ENCODE measurements around the gene ATP5F1B. TPM values are rescaled to one million over a fixed set of nuclear protein-coding genes. Genes with fewer than 3 reads are reported as not detected.

Gene ATP5F1B
- total RNA-seq, 1 experiment from 2014 or later: 1,051 TPM

- TF ChIP-seq ZFX (IDR thresholded peaks at IDR 0.05) (no peak), SIN3A (IDR thresholded peaks at IDR 0.05; ENCODE audit: low read depth) (no peak), ELF1 (IDR thresholded peaks at IDR 0.05; ENCODE audit: borderline replicate concordance, low read depth) (no peak), EZH2phosphoT487 (IDR thresholded peaks at IDR 0.05; ENCODE audit: borderline replicate concordance) (no peak)
- TF ChIP-seq, protein P1, sequence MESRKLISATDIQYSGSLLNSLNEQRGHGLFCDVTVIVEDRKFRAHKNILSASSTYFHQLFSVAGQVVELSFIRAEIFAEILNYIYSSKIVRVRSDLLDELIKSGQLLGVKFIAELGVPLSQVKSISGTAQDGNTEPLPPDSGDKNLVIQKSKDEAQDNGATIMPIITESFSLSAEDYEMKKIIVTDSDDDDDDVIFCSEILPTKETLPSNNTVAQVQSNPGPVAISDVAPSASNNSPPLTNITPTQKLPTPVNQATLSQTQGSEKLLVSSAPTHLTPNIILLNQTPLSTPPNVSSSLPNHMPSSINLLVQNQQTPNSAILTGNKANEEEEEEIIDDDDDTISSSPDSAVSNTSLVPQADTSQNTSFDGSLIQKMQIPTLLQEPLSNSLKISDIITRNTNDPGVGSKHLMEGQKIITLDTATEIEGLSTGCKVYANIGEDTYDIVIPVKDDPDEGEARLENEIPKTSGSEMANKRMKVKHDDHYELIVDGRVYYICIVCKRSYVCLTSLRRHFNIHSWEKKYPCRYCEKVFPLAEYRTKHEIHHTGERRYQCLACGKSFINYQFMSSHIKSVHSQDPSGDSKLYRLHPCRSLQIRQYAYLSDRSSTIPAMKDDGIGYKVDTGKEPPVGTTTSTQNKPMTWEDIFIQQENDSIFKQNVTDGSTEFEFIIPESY (IDR thresholded peaks at IDR 0.05; ENCODE audit: extremely low read depth, insufficient replicate concordance, low read length): no peak
Observed at GRCh38 chr12:56591961-56592360, 53.8 kb downstream of the ATP5F1B start (continued).

DNA sequence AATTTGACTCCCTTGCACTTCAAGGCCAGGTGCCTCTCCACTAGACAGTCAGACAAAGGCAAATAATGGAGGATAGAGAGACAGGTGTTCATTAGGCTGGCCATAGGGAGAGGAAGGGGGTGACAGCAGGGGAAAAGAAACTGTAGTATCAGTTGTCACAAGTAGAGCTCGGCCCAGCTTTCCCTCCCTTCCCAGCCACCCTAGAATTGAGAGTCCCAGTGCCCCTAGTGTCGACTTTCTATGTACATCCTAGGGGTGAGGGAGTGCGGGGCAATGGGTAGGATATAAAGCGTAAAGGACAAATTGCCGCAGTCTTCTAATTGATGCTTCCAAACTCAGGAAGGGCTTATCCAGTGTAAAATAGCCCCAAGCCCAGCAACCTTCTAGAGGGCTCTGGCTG, 54.7 kb downstream of the ATP5F1B start:
- BruUV-seq (replicated peaks): no TSS peak
- CTCF ChIA-PET: interaction anchor here (1.1 kb wide), 1 partner anchor 46 kb away, joined by 3 read pairs; no protein-coding TSS in a partner anchor

More for the DNA sequence above, 54.7 kb downstream of the ATP5F1B start:
- ATAC-seq: no peak
- Histone ChIP-seq H3K9me2 (ENCODE audit: insufficient read depth) (no peaks in the 10 kb centered on the region), H4K20me1 (ENCODE audit: insufficient read depth) (no peaks in the 10 kb centered on the region), H3K27me3 (ENCODE audit: insufficient read depth, low read length) (no peaks in the 10 kb centered on the region), H3K79me2 (ENCODE audit: insufficient read depth, low read length) (no peaks in the 10 kb centered on the region), H3K36me3 (ENCODE audit: control insufficient read depth in 1 of 2, insufficient read depth in 2 of 2, low read length in 2 of 2) (peaks cover 12 to 19% of the 10 kb centered on the region in 2 experiments), H3K4me3 (replicated peaks in 1 of 2; ENCODE audit: low read depth in 1 of 2, low read length in 2 of 2) (no peak overlapping the region), H3K4me2 (ENCODE audit: low read length) (no peak overlapping the region), H3K9me3 (ENCODE audit: control insufficient read depth in 1 of 2, insufficient read depth in 1 of 2, low read depth in 1 of 2, low read length in 2 of 2) (no peaks in the 10 kb centered on the region), H3K27ac (ENCODE audit: low read depth, low read length) (no peak overlapping the region), H2AFZ (ENCODE audit: low read depth, low read length, poor library complexity, severe bottlenecking) (no peak overlapping the region), H3K4me1 (ENCODE audit: control insufficient read depth in 1 of 2, insufficient read depth in 2 of 2, low read length in 2 of 2) (peaks cover 0 to 9% of the 10 kb centered on the region in 2 experiments; a peak in 1 of 4 replicates), H3K9ac (ENCODE audit: low read length) (no peak overlapping the region)
- ChIA-PET RAD21 (ENCODE audit: low non-redundant PET in 1 of 2, low total read pairs in 2 of 2, uncharacterized antibody in 2 of 2, unreplicated experiment in 2 of 2) (no interaction called here), POLR2A (no interaction called here)
- TF ChIP-seq EZH2 (IDR thresholded peaks at IDR 0.05) (no peak), CTCF (IDR thresholded peaks at IDR 0.05 in 2 of 3, conservative IDR thresholded peaks at IDR 0.05 in 1 of 3; ENCODE audit: borderline replicate concordance in 1 of 3, insufficient read depth in 1 of 3, low read depth in 2 of 3, low read length in 2 of 3) (0 out of 6 replicates have a peak, but pooled peaks of 1 of the 3 experiments have one; percentile 1), POLR2A (IDR thresholded peaks at IDR 0.05; ENCODE audit: borderline replicate concordance, extremely low read depth, insufficient read depth, insufficient read length) (no peak), JUND (IDR thresholded peaks at IDR 0.05) (no peak), ATF3 (IDR thresholded peaks at IDR 0.05) (no peak), ZFX (IDR thresholded peaks at IDR 0.05) (no peak)
- TF ChIP-seq, protein P2, sequence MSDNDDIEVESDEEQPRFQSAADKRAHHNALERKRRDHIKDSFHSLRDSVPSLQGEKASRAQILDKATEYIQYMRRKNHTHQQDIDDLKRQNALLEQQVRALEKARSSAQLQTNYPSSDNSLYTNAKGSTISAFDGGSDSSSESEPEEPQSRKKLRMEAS (IDR thresholded peaks at IDR 0.05): no peak
- DNase-seq (ENCODE audit: low read depth, low spot score): no peak
- intact Hi-C loops (cut with micrococcal nuclease): loop anchor here (5.0 kb wide), 1 partner anchor 399 kb away; no protein-coding TSS in a partner anchor

All from HCT116 (cell line).